Parathyroid adenoma (tissue), 2 donors: ENCODE measurements around the gene IFI6.
"Not testable (repeated sequence)": the region's sequence is repeated elsewhere in the genome, so short reads cannot be mapped to it uniquely, and the experiment has no call there.

Experiments
- H2AFZ ChIP-seq: fragments of 300-600 bp; sonication (generic); one replicate; pipeline ENCODE4 v1.7.0; 2017; ENCODE audit warnings: antibody characterized with exemption, mild to moderate bottlenecking
- H3K27ac ChIP-seq: fragments of 300-600 bp; sonication (generic); one replicate; pipeline ENCODE4 v1.7.0; 2017
- H3K27me3 ChIP-seq: fragments of 300-600 bp; sonication (generic); one replicate; pipeline ENCODE4 v1.7.0; 2017; ENCODE audit warnings: low read length; ENCODE audit not compliant: control insufficient read depth, insufficient read depth
- H3K36me3 ChIP-seq: fragments of 300-600 bp; sonication (generic); one replicate; pipeline ENCODE4 v1.7.0; 2017; ENCODE audit warnings: low read length; ENCODE audit not compliant: control insufficient read depth, insufficient read depth
- H3K4me1 ChIP-seq: fragments of 300-600 bp; sonication (generic); one replicate; pipeline ENCODE4 v1.7.0; 2017; ENCODE audit warnings: control low read depth
- H3K4me2 ChIP-seq: fragments of 300-600 bp; sonication (generic); one replicate; pipeline ENCODE4 v1.7.0; 2017; ENCODE audit warnings: low read length
- H3K4me3 ChIP-seq: fragments of 300-600 bp; sonication (generic); one replicate; pipeline ENCODE4 v1.7.0; 2017; ENCODE audit warnings: low read depth, low read length
- H3K79me2 ChIP-seq: fragments of 300-600 bp; sonication (generic); one replicate; pipeline ENCODE4 v1.7.0; 2017; ENCODE audit warnings: control low read depth
- H3K9ac ChIP-seq: fragments of 300-600 bp; sonication (generic); one replicate; pipeline ENCODE4 v1.7.0; 2017; ENCODE audit warnings: mild to moderate bottlenecking
- H3K9me3 ChIP-seq: fragments of 300-600 bp; sonication (generic); one replicate; pipeline ENCODE4 v1.7.0; 2017; ENCODE audit warnings: low read length; ENCODE audit not compliant: control insufficient read depth
- TF ChIP-seq, protein P1 (sequence below): fragments of 300-600 bp; sonication (generic); IDR thresholded peaks from one replicate; pipeline ENCODE4 v1.7.0; 2017; ENCODE audit warnings: antibody characterized with exemption, mild to moderate bottlenecking
- donor health status: primary hyperparathyroidism.

The IFI6 gene

DNA sequence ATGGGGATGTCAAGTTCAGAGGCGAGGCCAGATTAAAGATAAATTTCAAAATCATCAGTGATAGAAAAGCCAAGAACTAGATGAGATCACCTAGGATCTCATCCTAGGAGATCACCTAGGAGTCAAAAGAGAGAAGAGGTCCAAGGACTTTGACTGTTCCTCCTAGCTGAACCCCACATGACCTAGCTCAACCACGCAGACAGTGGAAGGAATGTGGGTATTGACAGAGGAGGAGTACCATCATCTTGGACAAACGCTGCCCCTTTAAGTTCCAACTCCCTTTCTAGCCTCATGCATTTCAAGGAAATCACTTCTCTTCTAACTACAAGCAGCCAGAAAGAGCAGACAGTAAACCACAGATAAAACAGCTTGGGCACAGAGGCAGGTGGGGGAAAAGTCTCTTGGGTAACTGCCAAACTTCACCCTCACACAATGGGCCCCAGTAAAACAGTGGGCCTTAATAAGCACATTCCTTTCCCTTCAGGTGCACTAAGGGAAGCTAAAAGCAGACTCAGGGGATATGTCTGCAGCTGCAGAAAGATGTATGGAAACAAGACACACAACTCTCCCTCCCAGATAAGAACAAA lies 41.2 kb upstream of the IFI6 start:
- H3K4me3 ChIP-seq, result no peak overlapping the region
- H3K79me2 ChIP-seq, result no peaks in the 10 kb centered on the region
- no peaks in the 10 kb centered on the region for H3K27me3 ChIP-seq
- H2AFZ ChIP-seq, result peak overlapping the region; percentile 79
- no peak overlapping the region for H3K9ac ChIP-seq
- peak overlapping the region; percentile 79 for H3K27ac ChIP-seq
- peaks cover 15% of the 10 kb centered on the region for H3K4me1 ChIP-seq
- TF ChIP-seq, protein P1, sequence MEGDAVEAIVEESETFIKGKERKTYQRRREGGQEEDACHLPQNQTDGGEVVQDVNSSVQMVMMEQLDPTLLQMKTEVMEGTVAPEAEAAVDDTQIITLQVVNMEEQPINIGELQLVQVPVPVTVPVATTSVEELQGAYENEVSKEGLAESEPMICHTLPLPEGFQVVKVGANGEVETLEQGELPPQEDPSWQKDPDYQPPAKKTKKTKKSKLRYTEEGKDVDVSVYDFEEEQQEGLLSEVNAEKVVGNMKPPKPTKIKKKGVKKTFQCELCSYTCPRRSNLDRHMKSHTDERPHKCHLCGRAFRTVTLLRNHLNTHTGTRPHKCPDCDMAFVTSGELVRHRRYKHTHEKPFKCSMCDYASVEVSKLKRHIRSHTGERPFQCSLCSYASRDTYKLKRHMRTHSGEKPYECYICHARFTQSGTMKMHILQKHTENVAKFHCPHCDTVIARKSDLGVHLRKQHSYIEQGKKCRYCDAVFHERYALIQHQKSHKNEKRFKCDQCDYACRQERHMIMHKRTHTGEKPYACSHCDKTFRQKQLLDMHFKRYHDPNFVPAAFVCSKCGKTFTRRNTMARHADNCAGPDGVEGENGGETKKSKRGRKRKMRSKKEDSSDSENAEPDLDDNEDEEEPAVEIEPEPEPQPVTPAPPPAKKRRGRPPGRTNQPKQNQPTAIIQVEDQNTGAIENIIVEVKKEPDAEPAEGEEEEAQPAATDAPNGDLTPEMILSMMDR, result no peak
- H3K9me3 ChIP-seq, result no peaks in the 10 kb centered on the region
- H3K4me2 ChIP-seq, result peak overlapping the region; percentile 32
- no peaks in the 10 kb centered on the region for H3K36me3 ChIP-seq

- H3K27ac ChIP-seq, result no peak overlapping the region
- H3K9ac ChIP-seq, result no peak overlapping the region
- peaks cover 15% of the 10 kb centered on the region for H3K4me1 ChIP-seq
- no peaks in the 10 kb centered on the region for H3K27me3 ChIP-seq
- no peaks in the 10 kb centered on the region for H3K9me3 ChIP-seq
- H3K4me3 ChIP-seq, result no peak overlapping the region
- TF ChIP-seq, protein P1, result no peak
- no peaks in the 10 kb centered on the region for H3K36me3 ChIP-seq
- H2AFZ ChIP-seq, result no peak overlapping the region
- no peak overlapping the region for H3K4me2 ChIP-seq
- no peaks in the 10 kb centered on the region for H3K79me2 ChIP-seq
Measured at GRCh38 chr1:27710574-27710973, 38.6 kb upstream of the IFI6 start.

DNA sequence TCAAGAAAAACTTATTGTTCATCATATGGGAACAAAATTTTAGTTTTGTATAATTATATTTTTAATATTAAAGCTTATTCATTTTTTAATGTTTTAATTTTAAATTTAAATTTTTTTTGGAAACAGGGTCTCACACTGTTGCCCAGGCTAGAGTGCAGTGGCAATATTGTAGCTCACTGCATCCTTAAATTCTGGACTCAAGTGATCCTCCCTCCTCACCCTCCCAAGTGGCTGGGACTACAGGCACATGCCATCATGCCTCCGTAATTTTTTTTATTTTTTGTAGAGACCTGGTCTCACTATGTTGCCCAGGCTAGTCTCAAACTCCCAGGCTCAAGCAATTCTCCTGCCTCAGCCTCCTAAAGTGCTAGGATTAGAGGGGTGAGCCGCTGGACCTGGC lies 33.6 kb upstream of the IFI6 start:
- Histone ChIP-seq H3K4me2 (no peak overlapping the region), H3K9ac (no peak overlapping the region), H2AFZ (no peak overlapping the region), H3K36me3 (no peaks in the 10 kb centered on the region), H3K4me1 (no peaks in the 10 kb centered on the region), H3K79me2 (no peaks in the 10 kb centered on the region), H3K9me3 (no peaks in the 10 kb centered on the region), H3K27ac (no peak overlapping the region), H3K27me3 (no peaks in the 10 kb centered on the region), H3K4me3 (no peak overlapping the region)
- TF ChIP-seq, protein P1, result no peak

DNA sequence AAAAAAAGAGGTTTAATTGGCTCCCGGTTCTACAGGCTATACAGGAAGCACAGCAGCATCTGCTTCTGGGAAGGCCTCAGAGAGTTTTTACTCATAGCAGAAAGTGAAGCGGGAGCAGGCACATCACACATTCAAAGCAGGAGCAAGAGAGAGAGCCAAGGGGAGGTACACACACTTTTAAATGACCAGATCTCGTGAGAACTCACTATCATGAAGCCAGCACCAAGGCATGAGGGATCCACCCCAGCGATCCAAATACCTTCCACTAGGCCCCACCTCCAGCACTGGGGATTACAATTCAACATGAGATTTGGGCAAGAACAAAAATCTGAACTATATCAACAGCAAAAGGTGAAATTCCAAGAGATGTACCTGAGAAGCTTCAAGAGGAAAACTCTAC lies 33.0 kb upstream of the IFI6 start:
- TF ChIP-seq, protein P1, result no peak
- Histone ChIP-seq H3K36me3 (no peaks in the 10 kb centered on the region), H3K4me2 (no peak overlapping the region), H3K4me1 (no peaks in the 10 kb centered on the region), H3K27me3 (no peaks in the 10 kb centered on the region), H3K4me3 (no peak overlapping the region), H3K9ac (no peak overlapping the region), H2AFZ (no peak overlapping the region), H3K27ac (no peak overlapping the region), H3K9me3 (no peaks in the 10 kb centered on the region), H3K79me2 (no peaks in the 10 kb centered on the region)

DNA sequence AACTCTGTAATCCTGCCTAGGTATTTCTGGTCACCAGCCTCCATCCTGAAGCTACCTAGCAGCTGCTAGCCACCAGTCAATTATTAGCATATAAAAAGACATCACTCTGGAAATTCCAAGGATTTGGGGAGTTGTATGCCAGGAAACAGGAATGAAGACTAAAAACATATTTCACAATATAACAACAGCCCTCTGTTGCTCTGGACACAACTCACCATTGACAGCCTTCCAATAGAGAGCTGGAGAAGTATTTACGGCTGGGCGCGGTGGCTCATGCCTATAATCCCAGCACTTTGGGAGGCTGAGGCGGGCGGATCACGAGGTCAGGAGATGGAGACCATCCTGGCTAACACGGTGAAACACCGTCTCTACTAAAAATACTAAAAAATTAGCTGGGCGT lies 24.8 kb upstream of the IFI6 start:
- H3K27ac ChIP-seq, H3K79me2 ChIP-seq, H3K4me3 ChIP-seq, H3K36me3 ChIP-seq, H3K4me1 ChIP-seq, H2AFZ ChIP-seq, H3K9me3 ChIP-seq, H3K9ac ChIP-seq, H3K4me2 ChIP-seq, H3K27me3 ChIP-seq: not testable (repeated sequence)
